NCI-H446 (cell line): Measurements from ENCODE around the gene TRIM73.
"Not testable (repeated sequence)": the region's sequence is repeated elsewhere in the genome, so short reads cannot be mapped to it uniquely, and the experiment has no call there.

ENCODE experiments used
- DNase-seq, 2 experiments: peaks; one replicate each; lab custom pipeline; 2025; lab: John Stamatoyannopoulos, UW

TRIM73 gene

DNA sequence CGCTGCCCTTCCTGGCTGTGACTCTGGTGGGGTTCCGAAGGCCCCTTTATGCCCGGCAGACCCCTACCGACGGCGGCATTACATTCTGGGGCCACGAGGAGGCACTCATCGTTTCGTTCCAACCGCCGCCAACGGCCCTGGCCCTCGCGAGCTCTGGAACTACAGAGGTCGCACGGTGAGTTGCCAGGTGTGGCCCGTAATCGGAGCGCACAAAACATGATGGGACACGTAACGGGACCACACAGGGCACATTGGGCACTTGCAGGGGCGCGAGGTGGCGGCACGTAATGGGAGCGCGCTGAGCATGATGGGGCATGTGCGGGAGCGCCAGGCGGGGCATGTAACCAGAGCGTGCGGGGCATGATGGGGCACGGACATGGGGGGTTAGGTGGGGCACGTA lies at the start of gene TRIM73:
Gene TRIM73 (plus strand): TSS at position 301 of the 400 bp plus-strand sequence. CDS start 3,305 bp downstream, outside the sequence.
- DNase-seq = not testable (repeated sequence)

DNA sequence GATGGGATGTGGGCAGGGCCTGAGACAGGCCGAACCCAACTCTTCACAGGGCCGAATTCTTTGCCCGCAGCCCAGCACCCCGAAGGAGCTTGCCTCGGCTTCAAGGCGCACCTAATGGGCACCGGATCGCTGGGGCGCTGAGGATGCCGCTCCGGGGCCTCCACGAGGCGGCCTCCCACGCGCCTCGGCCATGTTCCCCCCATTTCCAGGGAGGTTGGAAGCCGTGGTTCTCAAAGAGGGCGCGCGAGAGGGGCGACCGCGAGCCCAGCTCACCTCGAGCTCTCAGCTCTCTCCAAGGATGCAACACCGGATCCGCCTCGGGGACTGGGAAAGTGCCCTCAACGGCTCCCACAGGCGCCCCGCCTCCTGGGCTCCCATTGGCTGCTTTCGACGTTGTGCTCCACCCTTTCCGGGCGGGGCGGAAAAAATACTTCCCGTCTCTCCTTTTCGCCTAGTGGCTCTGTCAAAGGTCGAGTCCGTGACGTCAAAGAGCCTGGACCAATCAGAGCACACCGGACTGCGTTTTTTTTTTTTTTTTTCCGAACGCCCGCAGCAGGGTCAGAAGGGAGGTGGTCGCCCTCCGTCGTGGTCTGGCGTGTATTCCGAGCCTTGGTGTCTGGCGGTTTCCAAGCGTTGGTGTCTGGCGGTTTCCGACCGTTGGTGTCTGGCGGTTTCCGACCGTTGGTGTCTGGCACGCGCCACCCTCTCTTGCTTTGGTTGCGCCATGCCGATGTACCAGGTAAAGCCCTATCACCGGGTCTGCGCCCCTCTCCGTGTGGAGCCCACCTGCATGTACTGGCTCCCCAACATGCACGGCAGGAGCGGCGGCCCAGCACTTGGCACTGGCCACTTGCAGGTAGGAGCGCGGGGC lies 36.5 kb upstream of the TRIM73 start:
- DNase-seq = not testable (repeated sequence)

GRCh38 chr7:75359542-75359848 lies 35.9 kb upstream of the TRIM73 start:
- DNase-seq = not testable (repeated sequence)

- DNase-seq = not testable (repeated sequence)
These were observed 31.4 kb upstream of the TRIM73 start for GRCh38 chr7:75364079-75364478.

DNA sequence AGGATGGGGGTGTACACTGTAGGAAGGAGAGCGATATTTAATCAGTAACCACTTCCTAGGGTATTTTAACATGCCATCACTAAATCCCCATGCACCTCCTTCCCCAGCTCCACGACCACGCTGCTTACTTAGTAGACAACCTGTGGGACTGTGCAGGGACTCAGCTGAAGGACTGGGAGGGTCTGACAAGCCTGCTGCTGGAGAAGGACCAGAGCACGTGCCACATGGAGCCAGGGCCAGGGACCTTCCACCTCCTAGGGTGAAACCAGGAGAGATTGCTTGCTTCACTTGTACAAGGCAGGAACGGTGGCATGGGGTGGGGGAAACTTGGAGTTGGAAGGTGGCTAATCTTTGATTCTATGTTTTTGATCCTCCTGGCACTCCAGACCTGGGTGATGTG lies 28.8 kb upstream of the TRIM73 start:
- DNase-seq = not testable (repeated sequence)

- not testable (repeated sequence) for DNase-seq
These were observed 28.1 kb upstream of the TRIM73 start for GRCh38 chr7:75367313-75367712.

DNA sequence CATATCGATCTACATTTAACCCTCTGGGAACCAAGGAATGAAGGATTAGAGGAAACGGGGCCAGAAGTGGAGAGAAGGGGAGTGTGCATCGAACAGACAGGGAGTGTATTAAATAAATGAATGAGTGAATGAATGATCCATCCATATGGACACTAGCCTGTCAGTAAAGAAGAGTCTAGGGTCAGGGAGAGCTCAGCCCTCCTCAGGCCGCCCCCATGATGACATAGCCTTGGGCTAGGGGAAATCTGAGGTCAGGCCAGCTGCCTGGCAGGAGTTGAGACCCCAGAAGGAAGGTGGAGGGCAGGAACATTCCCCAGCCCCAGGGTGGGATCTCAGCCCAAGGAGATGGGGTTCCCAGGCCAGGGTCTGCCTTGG lies 21.3 kb upstream of the TRIM73 start:
- not testable (repeated sequence) for DNase-seq

- DNase-seq = not testable (repeated sequence)
These were observed 20.7 kb upstream of the TRIM73 start for GRCh38 chr7:75374519-75375317.

- not testable (repeated sequence) for DNase-seq
These were observed 2.2 kb upstream of the TRIM73 start for GRCh38 chr7:75393194-75393593.

GRCh38 chr7:75397865-75398264 lies 2.4 kb downstream of the TRIM73 start:
- DNase-seq = not testable (repeated sequence)

GRCh38 chr7:75398771-75399700 lies 3.6 kb downstream of the TRIM73 start:
- not testable (repeated sequence) for DNase-seq

DNA sequence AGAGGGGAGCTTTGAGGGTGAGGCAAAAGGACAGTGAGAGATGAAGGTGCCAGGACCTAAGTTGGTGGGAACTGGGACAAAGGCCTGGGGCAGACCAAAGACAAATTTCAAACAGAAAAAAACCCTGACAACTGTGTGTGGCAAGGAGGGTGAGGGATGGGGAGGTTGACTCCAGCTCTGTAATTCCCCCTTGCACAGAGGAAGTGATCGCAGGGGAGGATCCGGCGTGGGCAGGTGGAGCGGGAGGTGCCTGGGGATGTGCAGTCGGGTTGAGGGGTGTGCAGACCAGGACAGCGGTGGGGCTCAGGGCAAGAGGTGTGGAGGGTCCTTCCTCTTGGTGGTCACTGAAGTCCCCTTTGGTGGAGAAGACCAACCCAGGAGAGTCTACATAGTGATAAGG lies 5.1 kb downstream of the TRIM73 start:
- not testable (repeated sequence) for DNase-seq

GRCh38 chr7:75403455-75404443 lies 8.3 kb downstream of the TRIM73 start:
- not testable (repeated sequence) for DNase-seq

- DNase-seq = not testable (repeated sequence)
These were observed 9.2 kb downstream of the TRIM73 start for GRCh38 chr7:75404663-75405062.

DNA sequence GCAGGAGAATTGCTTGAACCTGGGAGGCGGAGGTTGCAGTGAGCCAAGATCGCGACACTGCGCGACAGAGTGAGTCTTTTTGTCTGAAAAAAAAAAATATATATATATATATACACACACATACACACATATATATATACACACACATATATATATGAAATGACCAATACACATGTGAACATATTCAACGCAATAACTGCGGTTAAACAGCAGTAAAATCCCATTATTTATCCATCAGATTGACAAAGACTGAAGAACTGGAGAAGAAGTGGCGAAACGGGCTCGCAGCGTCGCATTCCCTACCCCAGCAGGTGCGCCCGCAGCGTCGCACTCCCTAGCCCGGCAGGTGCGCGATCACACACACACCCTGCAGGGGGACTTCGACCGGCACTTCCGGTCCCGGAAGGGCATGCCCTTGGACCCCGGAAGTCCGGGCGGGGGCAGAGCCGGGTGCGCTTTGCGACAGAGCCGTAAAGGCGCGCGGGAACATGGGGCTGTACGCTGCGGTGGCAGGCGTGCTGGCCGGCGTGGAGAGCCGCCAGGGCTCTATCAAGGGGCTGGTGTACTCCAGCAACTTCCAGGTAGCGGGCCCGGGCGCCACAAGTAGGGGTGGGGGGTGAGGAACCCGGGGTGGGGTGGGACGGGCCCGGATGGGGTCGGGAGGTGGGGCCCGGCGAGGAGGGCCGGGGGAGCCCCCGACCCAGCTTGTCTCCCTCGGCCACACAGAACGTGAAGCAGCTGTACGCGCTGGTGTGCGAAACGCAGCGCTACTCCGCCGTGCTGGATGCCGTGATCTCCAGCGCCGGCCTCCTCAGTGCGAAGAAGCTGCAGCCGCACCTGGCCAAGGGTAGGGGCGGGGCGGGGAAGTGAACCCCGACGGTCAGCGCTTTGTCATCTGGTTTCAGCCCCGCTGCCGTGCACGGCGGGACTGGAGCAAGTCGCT lies 14.7 kb downstream of the TRIM73 start:
- DNase-seq = not testable (repeated sequence)

GRCh38 chr7:75410823-75411173 lies 15.4 kb downstream of the TRIM73 start:
- not testable (repeated sequence) for DNase-seq

DNA sequence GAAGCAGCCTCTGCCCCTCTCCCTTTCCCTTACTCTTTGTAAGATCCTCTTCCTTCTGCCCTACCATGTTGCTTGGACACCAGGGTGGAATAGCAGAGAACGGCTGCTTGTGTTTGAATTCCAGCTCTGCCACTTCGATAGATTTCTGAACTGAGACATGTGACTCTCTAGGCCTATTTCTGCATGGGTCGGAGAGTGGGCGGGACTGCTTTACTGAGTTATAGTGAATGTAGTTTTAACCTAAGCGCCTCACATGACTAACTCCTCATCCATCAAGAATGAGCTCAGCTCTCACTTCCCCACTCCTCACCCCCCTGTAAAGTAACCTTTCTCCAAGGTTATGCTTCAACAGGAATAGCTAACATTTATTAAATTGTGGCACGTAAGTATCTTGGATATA lies 18.8 kb downstream of the TRIM73 start:
- not testable (repeated sequence) for DNase-seq

DNA sequence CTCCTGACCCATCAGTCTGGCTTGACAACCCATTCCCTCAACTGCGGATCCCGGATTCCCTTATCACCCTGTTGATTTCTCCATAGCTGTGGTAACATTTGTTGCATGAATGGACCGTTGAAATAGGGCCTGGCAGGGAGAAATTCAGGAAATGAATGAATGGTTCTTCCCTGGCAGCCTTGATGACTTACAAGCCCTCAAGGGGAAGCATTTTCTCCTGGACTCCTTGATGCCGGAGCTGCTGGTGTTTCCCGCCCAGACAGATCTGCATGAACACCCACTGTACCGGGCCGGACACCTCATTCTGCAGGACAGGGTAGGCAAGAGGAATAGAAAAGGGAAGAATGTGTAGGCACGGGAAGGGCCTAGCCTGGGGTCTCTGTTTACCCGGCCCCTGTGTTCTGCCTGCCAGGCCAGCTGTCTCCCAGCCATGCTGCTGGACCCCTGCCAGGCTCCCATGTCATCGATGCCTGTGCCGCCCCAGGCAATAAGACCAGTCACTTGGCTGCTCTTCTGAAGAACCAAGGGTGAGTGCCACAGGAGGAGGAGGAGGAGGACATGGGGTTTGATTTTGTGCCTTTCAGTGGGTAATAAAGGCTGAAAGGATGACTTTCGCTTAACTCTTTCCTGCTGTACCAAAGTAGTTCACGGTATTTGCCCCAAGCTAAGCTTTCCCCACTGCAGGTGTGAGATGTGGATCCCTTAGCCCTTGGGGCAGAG lies 19.4 kb downstream of the TRIM73 start:
- not testable (repeated sequence) for DNase-seq

GRCh38 chr7:75415428-75415817 lies 20.0 kb downstream of the TRIM73 start:
- DNase-seq = not testable (repeated sequence)
